Measurements from ENCODE around the gene TRIM23.

TRIM23 gene

GRCh38 chr5:65624025-65624570 is at the start of gene TRIM23:
TSS of gene TRIM23 (minus strand) at chr5:65624333. CDS start at chr5:65624274, 59 bp downstream.
- H3K27me3 ChIP-seq (ENCODE audit: insufficient read depth, low read length, poor library complexity), result no peaks in the 10 kb centered on the region
- peak; percentile 92 for DNase-seq
- H4K20me1 ChIP-seq (ENCODE audit: insufficient read depth, low read length), result no peaks in the 10 kb centered on the region
- TF ChIP-seq, protein P1, sequence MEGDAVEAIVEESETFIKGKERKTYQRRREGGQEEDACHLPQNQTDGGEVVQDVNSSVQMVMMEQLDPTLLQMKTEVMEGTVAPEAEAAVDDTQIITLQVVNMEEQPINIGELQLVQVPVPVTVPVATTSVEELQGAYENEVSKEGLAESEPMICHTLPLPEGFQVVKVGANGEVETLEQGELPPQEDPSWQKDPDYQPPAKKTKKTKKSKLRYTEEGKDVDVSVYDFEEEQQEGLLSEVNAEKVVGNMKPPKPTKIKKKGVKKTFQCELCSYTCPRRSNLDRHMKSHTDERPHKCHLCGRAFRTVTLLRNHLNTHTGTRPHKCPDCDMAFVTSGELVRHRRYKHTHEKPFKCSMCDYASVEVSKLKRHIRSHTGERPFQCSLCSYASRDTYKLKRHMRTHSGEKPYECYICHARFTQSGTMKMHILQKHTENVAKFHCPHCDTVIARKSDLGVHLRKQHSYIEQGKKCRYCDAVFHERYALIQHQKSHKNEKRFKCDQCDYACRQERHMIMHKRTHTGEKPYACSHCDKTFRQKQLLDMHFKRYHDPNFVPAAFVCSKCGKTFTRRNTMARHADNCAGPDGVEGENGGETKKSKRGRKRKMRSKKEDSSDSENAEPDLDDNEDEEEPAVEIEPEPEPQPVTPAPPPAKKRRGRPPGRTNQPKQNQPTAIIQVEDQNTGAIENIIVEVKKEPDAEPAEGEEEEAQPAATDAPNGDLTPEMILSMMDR (IDR thresholded peaks at IDR 0.05; ENCODE audit: borderline replicate concordance, extremely low read depth, low read length, poor library complexity, severe bottlenecking), result peak; percentile 33
- TF ChIP-seq EZH2 (IDR thresholded peaks at IDR 0.05; ENCODE audit: borderline replicate concordance, low read depth, low read length, severe bottlenecking), result no peak
- H3K36me3 ChIP-seq (ENCODE audit: insufficient read depth, low read length), result peaks cover 5% of the 10 kb centered on the region; the same call in 1 of the 2 replicates
- peak within 1 kb of the TSS; percentile 98 for H3K4me3 ChIP-seq (ENCODE audit: low read depth in 1 of 2, low read length in 2 of 2)
- peak within 1 kb of the TSS; percentile 88 for H3K4me2 ChIP-seq (ENCODE audit: insufficient read depth, low read length)
- H3K9me3 ChIP-seq (ENCODE audit: insufficient read depth, low read length, severe bottlenecking), result no peaks in the 10 kb centered on the region
- peaks cover 50% of the 10 kb centered on the region for H3K4me1 ChIP-seq (ENCODE audit: insufficient read depth, low read length)
- ATAC-seq (ENCODE audit: insufficient read depth, low read depth), result peak; percentile 97
- H3K79me2 ChIP-seq (ENCODE audit: insufficient read depth, low read length), result peaks cover 92% of the 10 kb centered on the region
- peak within 1 kb of the TSS; percentile 71 for H3K9ac ChIP-seq (ENCODE audit: low read depth, low read length)
- H3K27ac ChIP-seq (ENCODE audit: low read length), result peak within 1 kb of the TSS; percentile 95
- H2AFZ ChIP-seq (ENCODE audit: low read depth, low read length), result peak within 1 kb of the TSS; percentile 98

GRCh38 chr5:65672796-65673195 is 48.7 kb upstream of the TRIM23 start:
- no peaks in the 10 kb centered on the region for H4K20me1 ChIP-seq (ENCODE audit: insufficient read depth, low read length)
- H3K4me1 ChIP-seq (ENCODE audit: insufficient read depth, low read length), result no peaks in the 10 kb centered on the region
- ATAC-seq (ENCODE audit: insufficient read depth, low read depth) (no peak), DNase-seq (no peak)
- H2AFZ ChIP-seq (ENCODE audit: low read depth, low read length), result no peak overlapping the region
- no peaks in the 10 kb centered on the region for H3K79me2 ChIP-seq (ENCODE audit: insufficient read depth, low read length)
- H3K27ac ChIP-seq (ENCODE audit: low read length), result no peak overlapping the region
- no peak overlapping the region for H3K4me2 ChIP-seq (ENCODE audit: insufficient read depth, low read length)
- H3K9me3 ChIP-seq (ENCODE audit: insufficient read depth, low read length, severe bottlenecking), result no peaks in the 10 kb centered on the region
- peaks cover 8% of the 10 kb centered on the region; the same call in 1 of the 2 replicates for H3K36me3 ChIP-seq (ENCODE audit: insufficient read depth, low read length)
- TF ChIP-seq, protein P1 (IDR thresholded peaks at IDR 0.05; ENCODE audit: borderline replicate concordance, extremely low read depth, low read length, poor library complexity, severe bottlenecking), result no peak
- TF ChIP-seq EZH2 (IDR thresholded peaks at IDR 0.05; ENCODE audit: borderline replicate concordance, low read depth, low read length, severe bottlenecking), result no peak
- no peaks in the 10 kb centered on the region for H3K27me3 ChIP-seq (ENCODE audit: insufficient read depth, low read length, poor library complexity)
- H3K9ac ChIP-seq (ENCODE audit: low read depth, low read length), result no peak overlapping the region
- H3K4me3 ChIP-seq (ENCODE audit: low read depth in 1 of 2, low read length in 2 of 2), result no peak overlapping the region

DNA sequence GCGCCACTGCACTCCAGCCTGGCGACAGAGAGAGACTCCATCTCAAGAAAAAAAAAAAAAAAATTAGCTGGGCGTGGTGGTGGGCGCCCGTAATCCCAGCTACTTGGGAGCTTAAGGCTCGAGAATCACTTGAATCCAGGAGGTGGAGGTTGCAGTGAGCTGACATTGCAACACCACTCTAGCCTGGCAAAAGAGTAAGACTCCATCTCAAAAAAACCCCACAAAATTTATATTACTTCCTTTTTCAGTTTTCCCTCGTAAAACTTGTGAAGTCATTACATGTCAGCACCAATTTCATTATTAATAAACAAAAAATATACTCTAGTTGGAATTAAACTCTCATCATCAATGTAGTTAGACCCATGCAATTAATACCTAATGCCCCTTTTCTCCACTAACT is 44.6 kb upstream of the TRIM23 start:
- no peak overlapping the region for H2AFZ ChIP-seq (ENCODE audit: low read depth, low read length)
- H3K4me2 ChIP-seq (ENCODE audit: insufficient read depth, low read length), result no peak overlapping the region
- H3K27ac ChIP-seq (ENCODE audit: low read length), result no peak overlapping the region
- no peak for TF ChIP-seq EZH2 (IDR thresholded peaks at IDR 0.05; ENCODE audit: borderline replicate concordance, low read depth, low read length, severe bottlenecking)
- TF ChIP-seq, protein P1 (IDR thresholded peaks at IDR 0.05; ENCODE audit: borderline replicate concordance, extremely low read depth, low read length, poor library complexity, severe bottlenecking), result no peak
- no peaks in the 10 kb centered on the region for H3K79me2 ChIP-seq (ENCODE audit: insufficient read depth, low read length)
- no peaks in the 10 kb centered on the region for H3K4me1 ChIP-seq (ENCODE audit: insufficient read depth, low read length)
- H3K9ac ChIP-seq (ENCODE audit: low read depth, low read length), result no peak overlapping the region
- no peak for DNase-seq
- ATAC-seq (ENCODE audit: insufficient read depth, low read depth), result no peak
- no peak overlapping the region for H3K4me3 ChIP-seq (ENCODE audit: low read depth in 1 of 2, low read length in 2 of 2)
- H3K27me3 ChIP-seq (ENCODE audit: insufficient read depth, low read length, poor library complexity), result no peaks in the 10 kb centered on the region
- no peaks in the 10 kb centered on the region for H3K9me3 ChIP-seq (ENCODE audit: insufficient read depth, low read length, severe bottlenecking)
- H4K20me1 ChIP-seq (ENCODE audit: insufficient read depth, low read length), result no peaks in the 10 kb centered on the region
- H3K36me3 ChIP-seq (ENCODE audit: insufficient read depth, low read length), result peaks cover 17% of the 10 kb centered on the region; the same call in 1 of the 2 replicates

Data from DND-41 (cell line).